Thoracic aorta (tissue), 2 donors: ENCODE data around the gene AKNA. TPM values are rescaled to one million over a fixed set of nuclear protein-coding genes. Genes with fewer than 3 reads are reported as not detected.
"Not testable (repeated sequence)": the region's sequence is repeated elsewhere in the genome, so short reads cannot be mapped to it uniquely, and the experiment has no call there.

Experiments used
- ATAC-seq: fragments of 150-250 bp; one replicate; pipeline ENCODE4 v1.8.0; 2017; ENCODE audit warnings: low read depth; ENCODE audit not compliant: insufficient number of reproducible peaks, low FRiP score
- DNase-seq: peaks from one replicate; pipeline ENCODE4 v3.0.0-alpha.2; 2020; ENCODE audit warnings: low spot score
- H3K27ac ChIP-seq, 2 donors: fragments of 200-600 bp; sonication (generic); 1 replicate in 1 of 2; 2 replicates in 1 of 2; pipeline ENCODE4 v1.5.1; 2016; ENCODE audit warnings: mild to moderate bottlenecking in 2 of 2, moderate library complexity in 2 of 2
- H3K27me3 ChIP-seq: fragments of 200-600 bp; sonication (generic); replicated peaks from 2 replicates; pipeline ENCODE4 v1.6.0; 2016; ENCODE audit warnings: mild to moderate bottlenecking; ENCODE audit not compliant: insufficient read depth
- H3K36me3 ChIP-seq: fragments of 200-600 bp; sonication (generic); one replicate; pipeline ENCODE4 v1.5.1; 2016
- H3K4me1 ChIP-seq, 2 donors: fragments of 200-600 bp; sonication (generic); 1 replicate in 1 of 2; 2 replicates in 1 of 2; pipeline versions ENCODE4 v1.5.1 to v1.6.0; 2016; ENCODE audit warnings: low read depth in 2 of 2, mild to moderate bottlenecking in 1 of 2; ENCODE audit not compliant: control insufficient read depth in 1 of 2
- H3K4me3 ChIP-seq: fragments of 200-600 bp; sonication (generic); 2 replicates; pipeline ENCODE4 v1.5.1; 2016; ENCODE audit warnings: mild to moderate bottlenecking
- H3K9me3 ChIP-seq: fragments of 200-600 bp; sonication (generic); 2 replicates; pipeline ENCODE4 v1.5.1; 2016
- total RNA-seq, 2 donors: library from RNA; depleted of rRNA; stranded (reverse); fragments of >200 nt; gene quantifications; one replicate each; pipeline versions ENCODE4 v1.1.0 to v1.2.3, GENCODE V29; 2016
- TF ChIP-seq, protein P1 (sequence below): fragments of 200-600 bp; sonication (generic); IDR thresholded peaks from one replicate; pipeline ENCODE4 v1.5.1; 2019; ENCODE audit warnings: antibody characterized with exemption

AKNA gene
- total RNA-seq, 2 donors from 2014 or later, result 34.8 to 68.5 TPM

- Histone ChIP-seq H3K27ac (no peak overlapping the region), H3K4me3 (no peak overlapping the region), H3K36me3 (no peaks in the 10 kb centered on the region), H3K27me3 (no peaks in the 10 kb centered on the region), H3K9me3 (no peaks in the 10 kb centered on the region), H3K4me1 (no peaks in the 10 kb centered on the region)
- no peak for DNase-seq
- ATAC-seq, result no peak
- TF ChIP-seq, protein P1, sequence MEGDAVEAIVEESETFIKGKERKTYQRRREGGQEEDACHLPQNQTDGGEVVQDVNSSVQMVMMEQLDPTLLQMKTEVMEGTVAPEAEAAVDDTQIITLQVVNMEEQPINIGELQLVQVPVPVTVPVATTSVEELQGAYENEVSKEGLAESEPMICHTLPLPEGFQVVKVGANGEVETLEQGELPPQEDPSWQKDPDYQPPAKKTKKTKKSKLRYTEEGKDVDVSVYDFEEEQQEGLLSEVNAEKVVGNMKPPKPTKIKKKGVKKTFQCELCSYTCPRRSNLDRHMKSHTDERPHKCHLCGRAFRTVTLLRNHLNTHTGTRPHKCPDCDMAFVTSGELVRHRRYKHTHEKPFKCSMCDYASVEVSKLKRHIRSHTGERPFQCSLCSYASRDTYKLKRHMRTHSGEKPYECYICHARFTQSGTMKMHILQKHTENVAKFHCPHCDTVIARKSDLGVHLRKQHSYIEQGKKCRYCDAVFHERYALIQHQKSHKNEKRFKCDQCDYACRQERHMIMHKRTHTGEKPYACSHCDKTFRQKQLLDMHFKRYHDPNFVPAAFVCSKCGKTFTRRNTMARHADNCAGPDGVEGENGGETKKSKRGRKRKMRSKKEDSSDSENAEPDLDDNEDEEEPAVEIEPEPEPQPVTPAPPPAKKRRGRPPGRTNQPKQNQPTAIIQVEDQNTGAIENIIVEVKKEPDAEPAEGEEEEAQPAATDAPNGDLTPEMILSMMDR, result no peak
Measured at GRCh38 chr9:114321759-114322158, 66.0 kb downstream of the AKNA start.

- H3K27ac ChIP-seq, H3K4me1 ChIP-seq, H3K9me3 ChIP-seq, H3K4me3 ChIP-seq, DNase-seq, H3K27me3 ChIP-seq, H3K36me3 ChIP-seq, ATAC-seq: not testable (repeated sequence)
Measured at GRCh38 chr9:114320710-114321109, 67.1 kb downstream of the AKNA start.

- ATAC-seq, result no peak
- TF ChIP-seq, protein P1, result no peak
- Histone ChIP-seq H3K27ac (no peak overlapping the region), H3K4me1 (peaks cover 6 to 15% of the 10 kb centered on the region in 2 donors), H3K27me3 (no peaks in the 10 kb centered on the region), H3K9me3 (no peaks in the 10 kb centered on the region), H3K4me3 (no peak overlapping the region), H3K36me3 (no peaks in the 10 kb centered on the region)
- no peak for DNase-seq
Measured at GRCh38 chr9:114319147-114319546, 68.6 kb downstream of the AKNA start.

- Histone ChIP-seq H3K4me3 (no peak overlapping the region), H3K9me3 (no peaks in the 10 kb centered on the region), H3K27me3 (no peaks in the 10 kb centered on the region), H3K36me3 (no peaks in the 10 kb centered on the region), H3K4me1 (peaks cover 6 to 18% of the 10 kb centered on the region in 2 donors), H3K27ac (no peak overlapping the region)
- no peak for DNase-seq
- ATAC-seq, result no peak
- TF ChIP-seq, protein P1, result no peak
Measured at GRCh38 chr9:114318416-114318815, 69.4 kb downstream of the AKNA start.

DNA sequence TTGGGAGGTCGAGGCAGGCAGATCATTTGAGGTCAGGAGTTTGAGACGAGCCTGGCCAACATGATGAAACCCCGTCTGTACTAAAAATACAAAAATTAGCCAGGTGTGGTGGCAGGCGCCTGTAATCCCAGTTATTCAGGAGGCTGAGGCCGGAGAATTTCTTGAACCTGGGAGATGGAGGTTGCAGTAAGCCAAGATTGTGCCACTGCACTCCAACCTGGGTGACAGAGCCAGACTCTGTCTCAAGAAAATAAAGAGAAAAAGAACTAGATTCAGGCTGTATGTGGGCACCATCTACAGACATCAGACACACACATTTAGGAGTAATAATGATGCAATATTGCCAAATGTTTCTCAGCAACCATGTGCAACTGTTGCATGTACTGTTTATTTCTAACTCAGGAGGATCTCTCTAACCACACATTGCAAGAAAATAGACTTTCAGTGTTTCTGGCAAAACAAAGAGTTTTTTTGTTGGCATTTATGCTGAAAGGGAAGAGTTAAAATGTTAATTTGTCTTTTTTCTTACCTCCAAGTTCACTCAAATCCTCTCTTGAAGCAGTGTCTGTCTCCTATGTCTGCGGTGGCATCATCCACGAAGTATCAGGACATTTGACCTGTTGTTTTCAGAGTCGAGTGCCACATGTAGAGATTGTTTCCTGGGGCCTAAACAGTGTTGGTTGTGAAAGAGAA lies 70.0 kb downstream of the AKNA start:
- Histone ChIP-seq H3K27me3 (no peaks in the 10 kb centered on the region), H3K27ac (no peak overlapping the region), H3K4me3 (no peak overlapping the region), H3K36me3 (no peaks in the 10 kb centered on the region), H3K9me3 (no peaks in the 10 kb centered on the region), H3K4me1 (peaks cover 6 to 18% of the 10 kb centered on the region in 2 donors)
- TF ChIP-seq, protein P1, result no peak
- DNase-seq (no peak), ATAC-seq (no peak)
